22Rv1 (cell line): Measurements from ENCODE around the gene ATAD3A.

ENCODE experiments used
- ZFX ChIP-seq: fragments of 450-650 bp; IDR thresholded peaks from 2 replicates; pipeline ENCODE4 v1.6.1; 2017; ENCODE audit warnings: antibody characterized with exemption, borderline replicate concordance
- TF ChIP-seq, protein P1 (sequence below): fragments of 450-650 bp; IDR thresholded peaks from 2 replicates; pipeline ENCODE4 v1.5.1; 2017; ENCODE audit warnings: mild to moderate bottlenecking

DNA sequence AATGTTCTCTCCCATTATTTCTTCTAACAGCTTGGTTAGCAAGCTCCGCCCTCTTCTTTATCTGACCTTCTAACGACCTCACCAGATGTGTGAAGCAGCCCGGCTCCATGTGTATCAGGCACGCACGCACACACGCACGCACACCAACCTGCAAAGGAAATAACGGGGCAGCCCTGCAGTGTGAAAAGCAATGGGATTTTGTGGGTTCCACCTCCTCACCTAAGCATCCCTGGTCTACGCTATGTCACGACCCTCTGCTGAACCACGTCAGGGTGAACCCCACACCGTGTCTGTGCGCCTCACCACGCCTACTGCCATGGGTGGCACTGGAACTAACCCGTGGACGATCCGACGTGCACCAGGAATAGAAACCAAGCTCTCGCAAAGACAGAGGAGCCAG, 52.3 kb downstream of the ATAD3A start:
- TF ChIP-seq, protein P1, sequence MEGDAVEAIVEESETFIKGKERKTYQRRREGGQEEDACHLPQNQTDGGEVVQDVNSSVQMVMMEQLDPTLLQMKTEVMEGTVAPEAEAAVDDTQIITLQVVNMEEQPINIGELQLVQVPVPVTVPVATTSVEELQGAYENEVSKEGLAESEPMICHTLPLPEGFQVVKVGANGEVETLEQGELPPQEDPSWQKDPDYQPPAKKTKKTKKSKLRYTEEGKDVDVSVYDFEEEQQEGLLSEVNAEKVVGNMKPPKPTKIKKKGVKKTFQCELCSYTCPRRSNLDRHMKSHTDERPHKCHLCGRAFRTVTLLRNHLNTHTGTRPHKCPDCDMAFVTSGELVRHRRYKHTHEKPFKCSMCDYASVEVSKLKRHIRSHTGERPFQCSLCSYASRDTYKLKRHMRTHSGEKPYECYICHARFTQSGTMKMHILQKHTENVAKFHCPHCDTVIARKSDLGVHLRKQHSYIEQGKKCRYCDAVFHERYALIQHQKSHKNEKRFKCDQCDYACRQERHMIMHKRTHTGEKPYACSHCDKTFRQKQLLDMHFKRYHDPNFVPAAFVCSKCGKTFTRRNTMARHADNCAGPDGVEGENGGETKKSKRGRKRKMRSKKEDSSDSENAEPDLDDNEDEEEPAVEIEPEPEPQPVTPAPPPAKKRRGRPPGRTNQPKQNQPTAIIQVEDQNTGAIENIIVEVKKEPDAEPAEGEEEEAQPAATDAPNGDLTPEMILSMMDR: no peak
- TF ChIP-seq ZFX: no peak
